ENCODE data around the gene FHIT. TPM values are rescaled to one million over a fixed set of nuclear protein-coding genes. Genes with fewer than 3 reads are reported as not detected.
"Not testable (repeated sequence)": the region's sequence is repeated elsewhere in the genome, so short reads cannot be mapped to it uniquely, and the experiment has no call there.

FHIT gene
- total RNA-seq, 4 donors from 2014 or later = 7.5 to 20.1 (median 13.5) TPM

GRCh38 chr3:61073566-61074165, 177.6 kb downstream of the FHIT start:
- H3K27ac ChIP-seq = no peak overlapping the region
- H3K9me3 ChIP-seq = no peaks in the 10 kb centered on the region
- intact Hi-C loops (cut with DNase I; ENCODE audit: low total_unique reads) = no loop called here
- 70 to 76% methylated on average over 4 of the region's 4 CpGs for WGBS, 2 donors (ENCODE audit: low coverage in 1 of 2)
- no peak overlapping the region for H3K4me3 ChIP-seq
- in situ Hi-C loops (cut with MboI; ENCODE audit: low pct_ligation_motif_present in 1 of 4, low pct_unique_long_range_greater_than_20kb in 1 of 4, low sequenced_read_pairs in 3 of 4) = no loop called here
- H3K36me3 ChIP-seq = no peaks in the 10 kb centered on the region
- no peaks in the 10 kb centered on the region for H3K27me3 ChIP-seq
- no peak for TF ChIP-seq POLR2AphosphoS5 (IDR thresholded peaks at IDR 0.05)
- no peak for TF ChIP-seq EP300 (IDR thresholded peaks at IDR 0.05; ENCODE audit: low read depth)
- no peak for TF ChIP-seq CTCF (IDR thresholded peaks at IDR 0.05)
- no peak for TF ChIP-seq POLR2A (IDR thresholded peaks at IDR 0.05)
- H3K4me1 ChIP-seq = no peaks in the 10 kb centered on the region
- no peak for DNase-seq

GRCh38 chr3:61068084-61068483, 183.2 kb downstream of the FHIT start:
- H3K36me3 ChIP-seq = no peaks in the 10 kb centered on the region

GRCh38 chr3:61066800-61067199, 184.5 kb downstream of the FHIT start:
- Histone ChIP-seq H3K4me1 (peaks cover 0 to 9% (median 0%) of the 10 kb centered on the region in 4 donors), H3K4me3 (no peak overlapping the region), H3K27ac (no peak overlapping the region), H3K36me3 (no peaks in the 10 kb centered on the region), H3K27me3 (no peaks in the 10 kb centered on the region), H3K9me3 (no peaks in the 10 kb centered on the region)
- TF ChIP-seq POLR2AphosphoS5 (IDR thresholded peaks at IDR 0.05) (no peak), POLR2A (IDR thresholded peaks at IDR 0.05) (no peak), CTCF (IDR thresholded peaks at IDR 0.05) (no peak), EP300 (IDR thresholded peaks at IDR 0.05; ENCODE audit: low read depth) (no peak)
- 93 to 100% methylated on average over 1 to 2 of the region's 2 CpGs for WGBS, 2 donors (ENCODE audit: low coverage in 1 of 2)
- in situ Hi-C loops (cut with MboI; ENCODE audit: low pct_ligation_motif_present in 1 of 4, low pct_unique_long_range_greater_than_20kb in 1 of 4, low sequenced_read_pairs in 3 of 4) (no loop called here), intact Hi-C loops (cut with DNase I; ENCODE audit: low total_unique reads) (no loop called here)
- no peak for DNase-seq

More at GRCh38 chr3:61068084-61068483, 183.2 kb downstream of the FHIT start:
- intact Hi-C loops (cut with DNase I; ENCODE audit: low total_unique reads) (no loop called here), in situ Hi-C loops (cut with MboI; ENCODE audit: low pct_ligation_motif_present in 1 of 4, low pct_unique_long_range_greater_than_20kb in 1 of 4, low sequenced_read_pairs in 3 of 4) (no loop called here)
- Histone ChIP-seq H3K9me3 (no peaks in the 10 kb centered on the region), H3K27ac (no peak overlapping the region), H3K4me3 (no peak overlapping the region), H3K27me3 (no peaks in the 10 kb centered on the region), H3K4me1 (peaks cover 0 to 9% (median 0%) of the 10 kb centered on the region in 4 donors)
- no peak for TF ChIP-seq POLR2A (IDR thresholded peaks at IDR 0.05)
- no peak for TF ChIP-seq EP300 (IDR thresholded peaks at IDR 0.05; ENCODE audit: low read depth)
- no peak for TF ChIP-seq CTCF (IDR thresholded peaks at IDR 0.05)
- no peak for TF ChIP-seq POLR2AphosphoS5 (IDR thresholded peaks at IDR 0.05)
- DNase-seq = no peak
- 59 to 71% methylated on average over 4 of the region's 4 CpGs for WGBS, 2 donors (ENCODE audit: low coverage in 1 of 2)

- H3K27ac ChIP-seq; in situ Hi-C loops (cut with MboI; ENCODE audit: low pct_ligation_motif_present in 1 of 4, low pct_unique_long_range_greater_than_20kb in 1 of 4, low sequenced_read_pairs in 3 of 4); H3K4me3 ChIP-seq; DNase-seq; intact Hi-C loops (cut with DNase I; ENCODE audit: low total_unique reads); H3K27me3 ChIP-seq; H3K9me3 ChIP-seq; H3K36me3 ChIP-seq; H3K4me1 ChIP-seq: not testable (repeated sequence)
- WGBS, 2 donors (ENCODE audit: low coverage in 1 of 2) = 90% methylated on average over 2 of the region's 2 CpGs; no CpG with 5 or more reads in 1 of the 2 donors
These were observed 185.0 kb downstream of the FHIT start for GRCh38 chr3:61066222-61066621.

Measured in transverse colon (tissue), 4 donors.